ENCODE data around the gene GFRA4.

The GFRA4 gene

DNA sequence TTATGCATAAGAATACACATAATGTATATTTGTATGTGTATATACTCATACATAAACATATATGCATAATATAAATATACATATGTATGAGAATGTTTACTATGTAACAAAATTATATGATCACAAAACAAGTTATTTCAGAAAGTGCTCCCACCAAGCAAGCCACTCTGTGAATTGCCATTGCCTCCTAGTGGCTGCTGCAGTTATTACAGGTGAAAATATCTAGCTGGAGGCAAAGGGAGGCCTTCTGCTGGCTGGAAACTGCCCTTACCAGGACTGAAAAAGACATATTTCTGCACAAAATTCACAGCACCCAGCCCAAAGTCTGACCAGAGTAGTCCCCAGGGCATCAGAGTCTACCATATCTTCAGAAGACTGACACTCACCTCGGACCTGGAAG, 33.0 kb upstream of the GFRA4 start:
- in situ Hi-C loops (cut with HindIII; ENCODE audit: low sequenced_read_pairs) = no loop called here

DNA sequence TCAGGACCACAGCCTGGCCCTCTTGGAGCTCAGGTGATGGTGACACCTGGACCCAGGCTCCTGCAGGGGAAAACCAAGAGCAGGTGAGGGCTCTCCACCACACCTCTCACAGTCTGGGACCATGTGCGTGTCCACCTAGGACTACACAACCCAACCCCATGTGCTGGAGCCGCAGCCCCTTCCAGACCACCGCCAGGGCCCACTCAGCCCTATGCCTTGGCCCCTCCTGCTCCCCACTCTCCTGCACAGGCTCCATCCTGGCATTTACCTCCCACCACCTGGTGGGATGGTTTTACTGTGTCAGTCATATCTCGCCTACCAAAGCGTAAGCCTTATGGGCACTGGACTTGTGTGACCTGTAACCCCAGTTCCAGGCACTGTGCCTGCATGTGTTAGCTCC, 31.7 kb upstream of the GFRA4 start:
- in situ Hi-C loops (cut with HindIII; ENCODE audit: low sequenced_read_pairs) = no loop called here

DNA sequence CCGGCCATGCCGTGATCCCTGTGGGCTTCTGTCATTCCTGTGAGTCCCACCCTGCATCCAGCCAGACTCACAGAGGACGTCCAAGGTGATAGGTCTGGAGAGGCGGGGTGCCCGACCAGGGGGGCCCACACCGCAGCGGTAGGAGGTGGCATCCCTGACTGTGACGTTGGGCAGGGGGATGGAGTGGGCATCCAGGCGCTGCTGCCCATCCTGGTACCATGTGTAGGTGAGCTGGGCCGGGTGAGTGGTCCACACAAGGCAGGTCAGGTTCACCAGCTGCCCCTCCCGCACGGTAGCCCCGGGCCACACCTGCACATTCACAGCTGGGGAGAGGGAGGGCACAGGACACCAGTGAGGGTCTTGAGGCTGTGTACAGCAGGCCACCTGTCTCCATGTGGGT, 30.2 kb upstream of the GFRA4 start:
- in situ Hi-C loops (cut with HindIII; ENCODE audit: low sequenced_read_pairs) = no loop called here

DNA sequence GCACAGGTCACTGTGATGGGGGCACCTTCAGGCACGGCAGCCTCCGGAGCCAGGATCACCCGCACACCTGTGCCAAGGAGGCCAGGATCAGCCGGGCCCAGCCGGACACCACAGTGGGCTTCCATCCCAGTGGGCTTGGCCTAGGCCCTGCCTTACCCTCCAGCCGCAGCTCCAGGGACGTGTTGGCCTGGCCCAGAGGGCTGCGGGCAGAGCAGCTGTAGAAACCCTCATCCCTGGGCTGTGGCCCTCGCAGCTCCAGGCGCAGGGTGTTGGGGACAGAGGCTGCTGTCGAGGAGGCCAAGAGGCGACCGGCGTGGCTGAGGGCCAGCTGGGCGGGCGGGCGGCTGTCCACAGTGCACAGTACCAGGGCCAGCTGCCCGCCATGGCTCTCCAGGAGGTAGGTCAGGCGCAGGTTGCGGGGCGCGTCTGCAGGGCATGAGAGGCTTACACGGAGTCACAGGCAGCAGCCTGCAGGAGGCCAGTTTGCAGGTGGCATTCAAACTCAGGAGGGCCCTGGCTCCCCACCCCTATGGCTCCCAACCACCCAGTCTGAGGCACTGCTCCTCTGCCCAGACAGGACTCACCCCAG, 29.6 kb upstream of the GFRA4 start:
- in situ Hi-C loops (cut with HindIII; ENCODE audit: low sequenced_read_pairs) = no loop called here

DNA sequence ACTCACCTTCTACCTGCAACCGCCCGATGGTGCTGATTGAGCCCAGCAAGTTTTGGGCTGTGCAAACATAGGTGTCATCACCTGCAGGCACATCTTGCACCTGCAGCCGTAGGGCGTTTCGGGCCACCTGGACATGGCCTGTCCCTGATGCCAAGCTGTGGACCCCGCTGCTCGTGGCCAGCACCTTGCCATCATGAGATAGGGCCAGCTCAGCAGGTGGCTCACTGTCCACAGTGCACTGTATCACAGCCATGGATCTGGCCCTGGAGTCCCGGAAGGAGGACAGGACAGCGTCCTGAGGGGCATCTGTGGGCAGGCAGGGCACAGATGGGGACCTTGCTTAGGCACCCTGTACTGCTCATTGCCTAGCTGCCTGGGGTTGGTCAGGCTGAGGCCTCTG, 28.7 kb upstream of the GFRA4 start:
- in situ Hi-C loops (cut with HindIII; ENCODE audit: low sequenced_read_pairs) = no loop called here

DNA sequence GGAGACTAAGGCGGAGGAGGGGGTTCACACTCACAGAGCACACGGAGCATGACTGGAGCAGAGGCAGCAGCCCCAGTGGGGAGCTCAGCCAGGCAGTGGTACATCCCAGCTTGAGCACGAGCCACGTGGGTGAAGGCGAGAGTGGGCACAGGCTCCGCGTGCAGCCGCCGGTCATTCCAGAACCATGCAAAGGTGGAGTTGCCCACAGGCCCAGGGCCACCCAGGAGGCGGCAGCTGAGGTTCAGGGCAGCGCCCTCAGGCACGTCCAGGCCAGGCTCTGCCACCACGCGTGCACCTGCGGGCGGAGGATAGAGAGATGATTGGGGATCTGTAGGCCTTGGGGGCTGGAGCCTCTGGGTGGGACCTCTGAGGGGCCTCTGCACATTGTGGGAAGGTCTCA, 28.1 kb upstream of the GFRA4 start:
- in situ Hi-C loops (cut with HindIII; ENCODE audit: low sequenced_read_pairs) = no loop called here

DNA sequence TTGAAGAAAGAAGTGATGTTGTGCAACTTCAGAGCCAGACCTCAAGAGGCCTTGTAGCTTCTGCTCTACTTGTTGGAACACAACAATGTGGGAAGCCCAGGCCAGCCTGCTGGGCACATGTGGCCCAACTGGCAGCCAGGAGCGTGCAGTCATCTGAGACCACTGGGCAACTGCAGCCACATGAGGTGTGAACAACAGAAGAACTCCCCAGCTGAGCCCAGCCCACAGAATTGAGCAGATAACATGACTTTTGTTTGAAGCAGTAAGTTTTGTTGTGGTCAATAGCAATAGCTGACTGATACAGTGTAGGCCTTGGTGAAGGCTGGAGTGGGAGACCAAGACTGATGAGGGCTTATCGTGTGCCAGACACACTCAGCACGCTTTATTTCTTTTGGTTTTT, 27.2 kb upstream of the GFRA4 start:
- in situ Hi-C loops (cut with HindIII; ENCODE audit: low sequenced_read_pairs) = no loop called here

DNA sequence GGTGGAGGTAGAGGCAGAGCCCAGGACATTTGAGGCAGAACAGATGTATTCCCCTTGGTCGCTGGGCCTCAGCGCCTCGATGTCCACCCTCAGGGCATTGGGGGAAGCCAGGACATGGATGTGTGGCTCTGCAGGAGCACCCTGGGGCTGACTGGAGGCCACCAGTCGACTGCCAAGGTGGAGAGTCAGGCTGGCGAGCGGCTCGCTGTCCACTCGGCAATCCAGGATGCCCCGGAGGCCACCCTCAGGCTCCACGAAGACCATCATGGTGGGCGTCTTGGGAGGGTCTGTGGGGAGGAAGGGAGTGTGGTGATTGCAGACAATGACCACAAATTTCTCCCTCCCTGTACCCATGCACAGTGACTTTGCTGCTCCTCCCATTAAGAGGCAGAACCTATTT, 26.8 kb upstream of the GFRA4 start:
- in situ Hi-C loops (cut with HindIII; ENCODE audit: low sequenced_read_pairs) = no loop called here

DNA sequence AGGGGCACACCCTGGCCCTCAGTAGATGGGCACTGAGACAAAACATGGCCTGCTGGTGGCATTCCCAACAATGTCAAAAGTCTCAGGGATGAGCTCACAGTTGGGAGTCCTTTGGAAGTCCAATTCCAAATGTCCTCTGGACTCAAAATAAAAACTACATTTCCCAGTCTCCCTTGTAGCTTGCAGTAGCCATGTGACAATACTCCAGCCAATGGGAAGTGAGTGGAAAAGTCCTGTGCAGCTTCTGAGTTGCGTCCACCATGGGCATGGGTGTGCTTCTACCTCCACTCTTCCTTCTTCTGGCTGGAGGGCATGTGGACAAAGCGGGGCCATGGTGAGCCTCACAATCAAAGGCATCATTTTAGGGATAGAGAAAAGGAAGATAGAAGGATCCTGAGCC, 24.5 kb upstream of the GFRA4 start:
- in situ Hi-C loops (cut with HindIII; ENCODE audit: low sequenced_read_pairs) = no loop called here

DNA sequence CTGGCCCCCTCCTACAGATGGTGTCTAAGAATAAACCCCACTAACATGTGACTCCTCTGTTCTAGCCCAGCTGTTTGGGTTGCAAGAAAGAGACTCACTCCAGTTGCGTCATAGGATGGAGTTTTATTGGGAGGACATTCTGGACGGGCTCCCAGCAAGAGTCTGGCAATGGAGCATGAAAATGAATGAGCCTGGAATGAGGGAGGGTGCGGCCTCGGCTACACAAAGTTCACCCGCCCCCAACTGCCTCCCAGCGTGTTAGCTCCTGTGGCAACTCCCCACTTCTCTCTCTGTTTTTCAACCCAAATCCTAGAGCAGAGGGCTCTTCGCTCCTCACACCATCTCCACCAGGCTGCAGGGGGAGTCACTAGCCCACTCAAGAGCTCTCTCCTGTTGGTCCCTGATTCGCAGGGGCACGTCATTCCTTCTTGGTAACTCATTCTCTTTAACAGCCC, 23.7 kb upstream of the GFRA4 start:
- in situ Hi-C loops (cut with HindIII; ENCODE audit: low sequenced_read_pairs) = no loop called here

DNA sequence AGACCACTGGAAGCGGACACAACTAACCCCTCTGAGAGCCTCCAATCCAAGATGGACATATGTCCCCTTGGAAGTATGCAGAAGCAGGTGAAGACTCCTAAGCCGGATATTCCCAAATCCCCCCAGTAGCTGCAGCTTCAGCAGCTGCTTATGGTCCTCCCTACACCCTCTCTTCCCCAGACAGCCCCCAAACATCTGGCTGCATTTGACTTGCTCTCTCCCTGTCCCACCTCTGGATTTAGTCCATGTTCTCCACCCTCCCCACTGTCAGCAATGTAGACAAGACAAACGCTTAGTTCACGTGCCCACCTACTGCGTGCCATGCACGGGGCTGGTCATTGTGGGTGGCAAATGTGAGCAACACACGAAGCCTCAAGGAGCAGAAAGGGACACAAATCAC, 23.2 kb upstream of the GFRA4 start:
- in situ Hi-C loops (cut with HindIII; ENCODE audit: low sequenced_read_pairs) = no loop called here

DNA sequence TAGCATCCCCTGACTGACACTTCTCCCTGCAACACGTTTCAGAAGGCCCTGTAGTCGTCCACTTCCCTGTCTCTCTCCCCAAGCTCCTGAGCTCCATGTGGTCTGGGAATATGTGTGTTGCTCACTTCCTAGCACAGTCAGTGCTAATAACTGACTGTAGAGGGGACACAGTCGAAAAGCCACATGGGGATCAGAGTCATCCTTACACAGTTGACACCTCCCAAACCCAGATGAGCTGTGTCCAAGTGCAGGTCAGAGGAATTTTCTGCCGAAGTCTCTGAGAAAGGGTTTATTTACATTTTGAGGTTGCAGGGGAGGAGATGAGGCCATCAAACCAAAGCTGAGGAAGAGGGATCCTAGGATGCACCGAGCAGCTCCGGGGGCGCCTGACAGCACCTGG, 22.1 kb upstream of the GFRA4 start:
- in situ Hi-C loops (cut with HindIII; ENCODE audit: low sequenced_read_pairs) = no loop called here

DNA sequence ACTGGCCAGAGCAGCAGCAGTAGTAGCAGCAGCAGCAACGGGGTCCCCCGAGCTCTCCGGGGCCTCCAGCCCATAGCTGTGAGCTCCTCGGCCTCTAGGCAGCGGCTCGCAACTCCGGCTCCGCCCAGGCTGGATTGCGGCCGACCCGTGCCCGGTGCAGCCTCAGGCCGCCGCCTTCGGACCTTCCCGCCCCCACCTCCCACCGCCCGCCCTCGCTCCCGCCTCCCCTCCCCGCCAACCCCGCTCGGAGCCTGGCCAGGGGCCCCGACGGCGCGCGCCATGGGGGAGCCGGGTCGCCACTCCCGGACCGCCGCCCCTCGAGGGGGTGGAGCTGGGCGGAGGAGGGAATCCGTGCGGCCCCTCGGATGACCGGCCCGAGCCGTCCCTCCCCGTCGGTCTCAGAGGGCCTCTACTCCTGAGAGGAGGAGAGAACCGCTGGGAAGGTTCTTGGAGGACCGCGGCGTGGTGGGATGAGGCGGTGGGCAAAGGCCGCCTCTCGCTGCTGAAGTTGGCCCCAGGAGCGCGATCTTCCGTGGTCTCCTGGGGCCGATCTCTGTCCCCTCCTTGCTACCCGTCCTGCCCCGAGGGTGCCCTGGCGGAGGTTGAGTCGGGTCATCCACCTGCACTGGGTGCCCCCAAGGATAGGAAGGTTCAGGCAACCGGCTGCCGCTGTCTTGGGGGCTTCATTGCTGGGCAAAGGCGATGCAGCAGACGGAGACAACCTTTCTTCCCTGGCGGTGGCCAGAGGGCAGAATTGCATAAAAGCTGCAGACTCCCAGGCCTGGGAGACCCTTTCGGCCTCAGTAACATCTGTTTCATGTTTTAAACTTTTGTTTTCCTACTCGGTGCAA, 19.0 kb upstream of the GFRA4 start, which contains the start of gene ADAM33:
Gene ADAM33, minus strand, starts transcription at position 80 of the 851 bp plus-strand sequence. Its CDS starts 6 bp downstream, at position 74.
- in situ Hi-C loops (cut with HindIII; ENCODE audit: low sequenced_read_pairs) = loop anchor here (5.0 kb wide), 1 partner anchor 55 kb away; no protein-coding TSS in a partner anchor

DNA sequence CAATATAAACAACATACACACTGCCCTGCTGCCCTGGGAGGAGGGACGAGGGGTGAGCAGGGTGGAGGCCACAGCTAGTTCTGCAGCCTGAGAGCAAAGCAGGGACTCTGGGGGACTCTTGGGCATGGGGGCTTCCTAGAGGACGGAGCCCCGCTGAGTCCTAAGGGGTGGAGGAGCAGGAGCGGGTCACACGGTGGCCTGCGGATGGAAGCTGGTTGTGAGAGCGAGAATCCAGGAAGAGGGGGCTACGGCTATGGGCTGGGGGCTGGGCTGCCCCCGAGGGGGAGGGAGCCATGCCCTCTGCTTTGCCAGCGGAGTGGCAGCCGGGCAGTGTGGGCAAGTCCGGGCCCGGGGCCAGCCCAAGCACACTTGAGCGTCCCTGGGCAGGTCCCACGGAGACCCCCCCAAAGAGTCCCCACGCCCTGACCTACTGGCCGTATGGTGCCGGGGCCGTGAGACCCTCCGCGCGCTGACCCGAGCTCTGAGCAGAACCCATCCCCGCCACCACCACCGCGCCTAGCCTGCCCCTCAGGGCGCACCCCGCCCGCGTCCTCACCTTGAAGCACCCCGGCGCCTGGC, 18.2 kb upstream of the GFRA4 start:
- in situ Hi-C loops (cut with HindIII; ENCODE audit: low sequenced_read_pairs) = loop anchor here (5.0 kb wide), 1 partner anchor 56 kb away; no protein-coding TSS in a partner anchor

DNA sequence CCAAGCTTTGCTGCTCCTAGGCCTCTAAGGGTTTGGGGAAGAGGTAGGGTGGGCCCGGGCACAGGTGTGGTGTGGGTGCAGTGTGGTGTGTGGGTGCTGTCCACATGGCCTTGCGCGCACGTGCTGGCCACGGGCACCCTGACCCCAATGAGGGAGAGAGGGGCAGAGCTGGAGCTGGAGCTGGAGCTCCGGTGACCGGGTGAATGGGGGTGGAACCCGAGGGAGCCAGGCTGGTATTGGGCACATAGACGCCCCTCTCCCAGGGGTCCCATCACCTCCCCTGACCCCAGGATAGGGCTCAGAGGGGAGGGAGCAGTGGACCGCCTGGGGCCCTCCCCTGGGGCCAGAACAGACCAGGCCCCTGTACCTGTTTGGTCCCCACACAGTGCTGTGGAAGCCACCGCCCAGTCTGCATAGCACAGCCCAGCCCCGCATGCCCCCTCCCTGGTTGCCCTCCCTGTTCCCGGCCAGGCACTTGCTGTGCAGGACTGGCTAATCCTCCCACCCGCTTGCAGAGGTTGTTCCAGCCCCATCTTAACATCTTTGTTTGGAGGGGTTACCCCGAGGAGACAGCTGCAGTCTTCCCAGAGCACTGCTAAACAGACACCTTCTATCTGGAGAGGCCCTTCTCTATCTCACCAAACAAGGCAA, 17.6 kb upstream of the GFRA4 start:
- in situ Hi-C loops (cut with HindIII; ENCODE audit: low sequenced_read_pairs) = loop anchor here (5.0 kb wide), 1 partner anchor 56 kb away; no protein-coding TSS in a partner anchor

DNA sequence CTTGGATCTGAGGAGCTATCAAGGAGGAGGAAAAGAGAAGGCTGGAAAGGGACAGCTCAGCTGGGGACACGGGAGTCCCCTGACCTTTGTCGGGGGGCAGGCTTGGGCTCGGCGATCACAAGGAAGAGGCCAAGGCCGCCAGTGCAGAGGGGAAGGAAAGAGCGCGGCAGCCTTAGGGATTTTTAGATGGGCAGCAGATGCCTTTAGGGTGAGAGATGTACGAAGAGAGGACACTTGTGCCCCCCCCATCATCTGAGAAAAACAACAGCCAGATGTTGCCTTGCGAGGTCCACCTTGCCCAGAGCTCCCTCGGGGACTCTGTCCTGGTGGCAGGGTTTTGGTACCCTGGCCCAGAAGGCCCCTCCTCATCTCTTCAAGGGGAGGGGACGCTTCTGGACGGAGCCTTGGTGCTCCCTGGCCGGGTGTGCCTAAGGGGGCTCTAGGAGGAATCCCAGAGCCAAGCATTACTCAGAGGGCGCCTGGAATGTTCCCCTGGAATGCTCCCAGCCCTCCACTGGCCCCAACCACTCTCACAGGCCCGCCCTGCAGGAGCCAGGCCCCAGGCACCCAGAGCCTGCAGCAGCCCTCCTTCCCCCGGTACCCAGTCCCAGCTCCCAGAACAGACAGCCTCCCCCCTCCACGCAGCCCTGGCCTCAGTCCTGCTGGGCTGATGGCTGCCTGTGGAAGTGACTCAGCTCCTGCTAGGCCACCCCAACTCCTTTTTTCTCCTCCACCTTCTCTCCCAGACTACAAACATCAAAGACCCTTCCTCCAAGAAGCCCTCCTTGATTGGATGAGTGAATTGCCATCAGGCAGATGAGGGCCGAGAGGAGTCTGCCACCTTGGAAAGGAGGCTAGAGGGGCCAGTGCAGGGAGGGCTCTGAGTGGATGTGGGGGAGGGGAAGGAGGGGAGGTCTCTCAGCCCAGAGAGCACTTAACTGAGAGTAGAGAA, 16.8 kb upstream of the GFRA4 start:
- in situ Hi-C loops (cut with HindIII; ENCODE audit: low sequenced_read_pairs) = loop anchor here (5.0 kb wide), 1 partner anchor 57 kb away; no protein-coding TSS in a partner anchor

DNA sequence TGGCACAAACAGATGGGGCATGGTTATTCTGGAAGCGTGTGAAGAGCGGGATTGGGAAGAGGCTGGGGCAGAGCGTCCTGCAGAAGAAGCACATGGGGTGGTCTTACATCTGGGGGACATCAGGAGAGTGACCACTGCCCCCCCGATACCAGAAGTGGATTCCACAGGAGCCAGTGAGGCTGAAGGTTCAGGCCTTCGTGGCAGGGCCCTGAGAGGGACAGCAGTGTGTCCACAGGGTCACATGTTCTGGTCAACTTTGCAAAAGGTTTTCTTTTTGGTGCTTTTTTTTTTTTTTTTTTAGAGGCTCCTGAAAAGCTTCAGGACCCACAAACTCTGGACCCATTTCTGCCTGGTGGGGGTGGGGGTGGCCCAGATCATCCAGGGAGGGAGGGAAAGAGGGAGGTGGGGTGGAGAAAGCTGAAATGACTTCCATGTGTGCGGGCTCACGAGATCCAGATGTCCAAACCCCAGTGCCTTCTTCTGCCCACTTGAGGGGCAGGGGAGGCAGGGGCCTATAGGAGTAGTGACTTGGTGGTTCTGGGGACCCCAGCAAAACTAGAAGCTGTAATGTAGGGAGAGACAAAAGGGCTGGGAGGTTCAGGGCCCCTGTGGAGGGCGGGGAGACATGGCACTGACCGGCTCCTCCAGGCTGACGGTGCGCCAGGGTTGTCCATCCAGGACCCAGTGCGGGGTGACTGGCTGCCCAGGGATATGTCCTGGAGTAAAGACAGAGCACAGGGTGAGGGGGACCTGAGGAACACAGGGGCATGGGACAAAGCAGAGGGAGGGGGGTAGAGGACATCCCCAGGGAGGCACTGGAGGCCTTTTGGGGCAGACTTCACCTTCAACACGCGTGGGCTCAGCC, 15.9 kb upstream of the GFRA4 start:
- in situ Hi-C loops (cut with HindIII; ENCODE audit: low sequenced_read_pairs) = no loop called here

DNA sequence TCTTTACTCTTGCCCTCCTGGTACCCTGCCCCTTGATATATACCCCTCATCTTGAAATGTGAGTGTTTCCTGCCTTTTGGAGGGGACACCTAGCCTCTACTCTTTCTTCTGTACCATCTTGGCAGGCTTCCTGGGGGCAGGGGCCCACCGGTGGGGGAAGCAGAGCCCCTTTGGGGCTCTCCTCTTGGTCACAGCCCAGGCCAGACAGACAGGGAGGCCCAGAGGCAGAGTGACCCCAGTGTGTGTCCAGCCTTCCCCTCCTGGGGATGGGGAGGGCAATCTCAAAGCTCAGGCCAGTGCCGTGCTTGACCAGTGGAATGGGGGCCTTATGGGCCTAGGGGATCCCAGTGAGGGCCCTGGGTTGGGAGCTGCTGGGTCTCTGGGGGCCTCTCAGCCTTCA, 15.0 kb upstream of the GFRA4 start:
- in situ Hi-C loops (cut with HindIII; ENCODE audit: low sequenced_read_pairs) = no loop called here

DNA sequence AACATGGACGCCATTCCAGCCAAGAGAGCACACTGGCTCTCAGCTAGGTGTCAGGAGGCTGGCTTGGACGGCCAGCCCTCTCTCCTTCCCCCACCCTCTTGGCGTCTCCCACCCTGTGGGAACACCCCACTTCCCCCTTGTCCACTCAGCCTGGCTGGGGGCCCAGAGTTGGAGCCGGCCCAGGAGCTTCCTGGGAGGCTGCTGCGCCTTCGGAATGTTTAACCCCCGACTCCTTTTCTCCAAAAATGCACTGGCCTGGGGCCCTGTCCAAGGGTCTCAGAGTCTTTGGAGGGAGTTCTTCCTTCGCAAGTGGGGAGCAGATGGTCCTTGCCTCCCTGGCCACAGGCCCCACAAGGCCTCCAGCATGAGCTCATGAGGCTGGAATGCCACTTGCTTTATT, 14.5 kb upstream of the GFRA4 start:
- in situ Hi-C loops (cut with HindIII; ENCODE audit: low sequenced_read_pairs) = no loop called here
